ENCODE results near the gene MEGF6. TPM values are rescaled to one million over a fixed set of nuclear protein-coding genes. Genes with fewer than 3 reads are reported as not detected.
"Not testable (repeated sequence)": the region's sequence is repeated elsewhere in the genome, so short reads cannot be mapped to it uniquely, and the experiment has no call there.

The MEGF6 gene
- total and polyA plus RNA-seq, 8 donors = 40.6 to 108 (median 51.5) TPM

DNA sequence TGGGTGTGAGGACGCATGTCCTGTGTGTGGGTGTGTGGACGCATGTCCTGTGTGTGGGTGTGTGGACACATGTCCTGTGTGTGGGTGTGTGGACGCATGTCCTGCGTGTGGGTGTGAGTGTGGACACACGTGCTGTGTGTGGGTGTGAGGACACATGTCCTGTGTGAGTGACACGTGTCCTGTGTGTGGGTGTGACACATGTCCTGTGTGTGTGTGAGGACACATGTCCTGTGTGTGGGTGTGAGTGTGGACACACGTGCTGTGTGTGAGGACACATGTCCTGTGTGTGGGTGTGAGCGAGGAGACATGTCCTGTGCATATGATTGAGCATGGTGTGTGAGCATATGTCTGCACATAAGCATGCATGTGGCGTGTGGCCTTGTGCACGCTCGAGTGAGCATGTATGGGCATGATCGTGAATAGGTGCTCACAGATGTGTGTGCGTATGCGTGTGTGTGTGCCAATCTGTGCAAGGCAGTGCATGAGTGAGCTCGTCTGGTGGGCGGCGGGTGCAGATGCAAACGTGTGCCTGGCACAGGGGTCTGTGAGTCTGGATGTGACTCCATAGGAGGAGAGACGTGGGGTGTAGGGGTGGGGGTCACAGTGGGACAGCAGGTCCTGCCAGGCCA is 25.3 kb downstream of the MEGF6 start:
- ATAC-seq (no peak), DNase-seq (no peak)
- Histone ChIP-seq H3K4me1 (peaks cover 14 to 16% of the 10 kb centered on the region in 2 donors), H3K27ac (no peak overlapping the region), H3K4me3 (no peak overlapping the region), H3K36me3 (no peaks in the 10 kb centered on the region), H3K9me3 (no peaks in the 10 kb centered on the region), H3K27me3 (no peaks in the 10 kb centered on the region)
- intact Hi-C loops (cut with DNase I) = no loop called here
- TF ChIP-seq, protein P1, sequence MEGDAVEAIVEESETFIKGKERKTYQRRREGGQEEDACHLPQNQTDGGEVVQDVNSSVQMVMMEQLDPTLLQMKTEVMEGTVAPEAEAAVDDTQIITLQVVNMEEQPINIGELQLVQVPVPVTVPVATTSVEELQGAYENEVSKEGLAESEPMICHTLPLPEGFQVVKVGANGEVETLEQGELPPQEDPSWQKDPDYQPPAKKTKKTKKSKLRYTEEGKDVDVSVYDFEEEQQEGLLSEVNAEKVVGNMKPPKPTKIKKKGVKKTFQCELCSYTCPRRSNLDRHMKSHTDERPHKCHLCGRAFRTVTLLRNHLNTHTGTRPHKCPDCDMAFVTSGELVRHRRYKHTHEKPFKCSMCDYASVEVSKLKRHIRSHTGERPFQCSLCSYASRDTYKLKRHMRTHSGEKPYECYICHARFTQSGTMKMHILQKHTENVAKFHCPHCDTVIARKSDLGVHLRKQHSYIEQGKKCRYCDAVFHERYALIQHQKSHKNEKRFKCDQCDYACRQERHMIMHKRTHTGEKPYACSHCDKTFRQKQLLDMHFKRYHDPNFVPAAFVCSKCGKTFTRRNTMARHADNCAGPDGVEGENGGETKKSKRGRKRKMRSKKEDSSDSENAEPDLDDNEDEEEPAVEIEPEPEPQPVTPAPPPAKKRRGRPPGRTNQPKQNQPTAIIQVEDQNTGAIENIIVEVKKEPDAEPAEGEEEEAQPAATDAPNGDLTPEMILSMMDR (IDR thresholded peaks at IDR 0.05) = no peak

DNA sequence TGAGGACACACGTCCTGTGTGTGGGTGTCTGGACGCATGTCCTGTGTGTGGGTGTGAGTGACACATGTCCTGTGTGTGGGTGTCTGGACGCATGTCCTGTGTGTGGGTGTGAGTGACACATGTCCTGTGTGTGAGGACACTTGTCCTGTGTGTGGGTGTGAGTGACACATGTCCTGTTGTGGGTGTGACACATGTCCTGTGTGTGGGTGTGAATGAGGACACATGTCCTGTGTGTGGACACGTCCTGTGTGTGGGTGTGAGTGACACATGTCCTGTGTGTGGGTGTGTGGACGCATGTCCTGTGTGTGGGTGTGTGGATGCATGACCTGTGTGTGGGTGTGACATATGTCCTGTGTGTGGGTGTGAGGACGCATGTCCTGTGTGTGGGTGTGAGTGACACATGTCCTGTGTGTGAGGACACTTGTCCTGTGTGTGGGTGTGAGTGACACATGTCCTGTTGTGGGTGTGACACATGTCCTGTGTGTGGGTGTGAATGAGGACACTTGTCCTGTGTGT is 25.9 kb downstream of the MEGF6 start:
- H3K36me3 ChIP-seq; H3K27ac ChIP-seq; H3K4me3 ChIP-seq; intact Hi-C loops (cut with DNase I); H3K4me1 ChIP-seq; ATAC-seq; H3K27me3 ChIP-seq; DNase-seq; H3K9me3 ChIP-seq: not testable (repeated sequence)

DNA sequence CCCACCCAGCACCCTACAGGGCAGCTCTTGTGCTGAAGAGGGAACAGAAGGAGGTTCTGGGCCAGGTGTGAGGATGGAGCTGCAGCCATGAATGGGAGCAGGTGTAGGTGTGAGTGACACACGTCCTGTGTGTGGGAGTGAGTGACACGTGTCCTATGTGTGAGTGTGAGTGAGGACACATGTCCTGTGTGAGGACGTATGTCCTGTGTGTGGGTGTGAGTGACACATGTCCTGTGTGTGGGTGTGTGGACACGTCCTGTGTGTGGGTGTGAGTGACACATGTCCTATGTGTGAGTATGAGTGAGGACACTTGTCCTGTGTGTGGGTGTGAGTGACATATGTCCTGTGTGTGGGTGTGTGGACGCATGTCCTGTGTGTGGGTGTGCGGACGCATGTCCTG is 26.4 kb downstream of the MEGF6 start:
- intact Hi-C loops (cut with DNase I) = no loop called here
- TF ChIP-seq, protein P1 (IDR thresholded peaks at IDR 0.05) = no peak
- peaks cover 5% of the 10 kb centered on the region in 2 donors for H3K4me1 ChIP-seq
- DNase-seq (no peak), ATAC-seq (no peak)
- H3K27ac ChIP-seq = no peak overlapping the region
- no peaks in the 10 kb centered on the region for H3K27me3 ChIP-seq
- H3K4me3 ChIP-seq = no peak overlapping the region
- no peaks in the 10 kb centered on the region for H3K9me3 ChIP-seq
- H3K36me3 ChIP-seq = no peaks in the 10 kb centered on the region

DNA sequence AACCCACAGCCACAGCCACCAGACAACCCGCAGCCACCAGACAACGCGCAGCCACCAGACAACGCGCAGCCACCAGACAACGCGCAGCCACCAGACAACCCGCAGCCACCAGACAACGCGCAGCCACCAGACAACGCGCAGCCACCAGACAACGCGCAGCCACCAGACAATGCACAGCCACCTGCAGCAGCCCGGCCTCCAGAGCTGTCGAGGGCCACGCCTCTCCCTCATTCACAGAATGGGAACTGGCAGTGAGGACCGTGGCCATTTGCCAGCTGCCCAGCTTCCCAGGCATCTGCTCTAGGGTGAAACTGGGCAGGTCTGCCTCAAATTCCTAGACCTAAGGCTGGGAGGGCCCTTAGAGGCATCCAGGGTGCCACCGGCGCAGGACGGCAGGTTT is 27.6 kb downstream of the MEGF6 start:
- ATAC-seq = peak; percentile 68
- intact Hi-C loops (cut with DNase I); H3K36me3 ChIP-seq; H3K27ac ChIP-seq; H3K9me3 ChIP-seq; H3K27me3 ChIP-seq; DNase-seq; H3K4me1 ChIP-seq; H3K4me3 ChIP-seq: not testable (repeated sequence)

DNA sequence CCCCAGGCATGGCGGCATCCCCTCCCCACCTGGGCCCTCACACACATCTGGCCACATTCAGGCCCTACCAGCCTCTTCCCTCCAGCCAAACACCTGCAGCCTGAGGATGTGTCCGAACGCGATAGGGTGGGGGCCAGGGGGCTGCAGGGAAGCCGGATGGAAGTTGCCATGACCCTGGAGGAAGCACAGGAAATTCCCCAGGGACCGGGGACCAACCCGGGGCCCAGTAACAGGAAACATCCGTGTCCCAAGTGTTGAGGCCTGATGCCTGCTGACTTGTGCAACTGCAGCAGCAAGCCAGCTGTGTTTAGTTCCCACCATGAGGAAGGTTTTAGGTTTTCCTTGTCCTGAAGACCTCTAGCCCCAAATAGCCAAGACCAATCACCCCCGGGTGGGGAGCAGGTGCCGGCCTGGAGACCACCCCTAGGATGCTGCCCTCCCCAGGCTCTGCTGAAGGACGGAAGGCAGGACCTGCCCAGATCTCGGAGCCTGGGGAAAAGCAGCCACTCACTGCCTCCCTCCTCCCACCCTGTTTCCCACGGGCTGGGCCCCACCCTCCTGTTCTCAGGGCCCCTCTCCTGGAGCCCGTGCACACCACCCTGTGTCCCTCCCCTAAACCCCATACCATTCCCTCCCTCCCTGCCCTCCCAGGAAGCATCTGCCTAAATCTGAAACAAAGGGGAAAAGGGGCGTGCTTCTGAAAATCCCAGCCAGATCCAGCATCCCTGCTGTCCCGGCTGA is 29.8 kb downstream of the MEGF6 start:
- Histone ChIP-seq H3K9me3 (no peaks in the 10 kb centered on the region), H3K27ac (no peak overlapping the region), H3K36me3 (no peaks in the 10 kb centered on the region), H3K27me3 (no peaks in the 10 kb centered on the region), H3K4me3 (no peak overlapping the region), H3K4me1 (peaks cover 0 to 4% of the 10 kb centered on the region in 2 donors)
- ATAC-seq (no peak), DNase-seq (peak in 1 of 4 donors; percentile 62)
- intact Hi-C loops (cut with DNase I) = no loop called here
- TF ChIP-seq, protein P1 (IDR thresholded peaks at IDR 0.05) = no peak

DNA sequence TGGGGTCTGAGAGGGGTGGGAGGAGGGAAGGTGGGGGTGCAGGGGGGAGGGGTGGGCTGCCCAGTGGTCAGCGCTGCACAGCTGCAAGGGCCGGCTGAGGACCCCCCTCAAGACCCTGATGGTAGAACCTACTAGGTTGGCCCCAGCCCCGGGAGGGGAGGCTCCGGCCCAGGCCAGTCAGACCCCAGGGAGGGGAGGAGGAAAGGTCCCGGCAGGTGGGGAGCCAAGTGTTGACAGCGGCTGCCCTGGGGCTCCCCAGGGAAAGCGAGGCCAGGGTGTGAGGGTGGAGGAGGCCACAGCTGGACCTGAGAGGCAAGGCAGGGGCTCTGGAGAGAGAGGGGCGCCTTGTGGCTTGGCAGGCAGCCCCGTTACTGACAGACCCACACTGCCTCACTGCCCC is 31.1 kb downstream of the MEGF6 start:
- ATAC-seq (no peak), DNase-seq (no peak)
- TF ChIP-seq, protein P1 (IDR thresholded peaks at IDR 0.05) = no peak

More for the DNA sequence above, 31.1 kb downstream of the MEGF6 start:
- Histone ChIP-seq H3K27me3 (no peaks in the 10 kb centered on the region), H3K4me3 (no peak overlapping the region), H3K36me3 (no peaks in the 10 kb centered on the region), H3K27ac (no peak overlapping the region), H3K9me3 (no peaks in the 10 kb centered on the region), H3K4me1 (peaks cover 0 to 4% of the 10 kb centered on the region in 2 donors)
- intact Hi-C loops (cut with DNase I) = no loop called here

Measured in left lung (tissue), 10 donors.